Right lobe of liver (tissue), 6 donors: ENCODE measurements around the gene RNF225. TPM values are rescaled to one million over a fixed set of nuclear protein-coding genes. Genes with fewer than 3 reads are reported as not detected.

Experiments
- ATAC-seq, 4 donors: fragments of 200-7000 bp; cut with Tn5 transposase; one replicate each; pipeline ENCODE4 v1.9.1; 2020; ENCODE audit warnings: mild to moderate bottlenecking in 4 of 4, moderate library complexity in 4 of 4
- DNase-seq, 3 donors: peaks; one replicate each; pipeline ENCODE4 v3.0.0-alpha.2; 2020
- H3K27ac ChIP-seq, 3 donors: fragments of 200-600 bp; one replicate each; pipeline ENCODE4 v1.8.0; 2022
- H3K27me3 ChIP-seq, 2 donors: fragments of 200-600 bp; one replicate each; pipeline ENCODE4 v1.8.0; 2022
- H3K36me3 ChIP-seq, 4 donors: fragments of 200-600 bp; sonication (generic) in 1 of 4; one replicate each; pipeline versions ENCODE4 v1.5.1 to v1.8.0; 2017 to 2022; ENCODE audit warnings: control low read depth in 1 of 4
- H3K4me1 ChIP-seq, 4 donors: fragments of 200-600 bp; sonication (generic) in 1 of 4; one replicate each; pipeline versions ENCODE4 v1.5.1 to v1.8.0; 2017 to 2022; ENCODE audit warnings: control low read depth in 1 of 4
- H3K4me3 ChIP-seq, 3 donors: fragments of 200-600 bp; one replicate each; pipeline ENCODE4 v1.8.0; 2022
- H3K9me3 ChIP-seq, 4 donors: fragments of 200-600 bp; sonication (generic) in 1 of 4; one replicate each; pipeline versions ENCODE4 v1.5.1 to v1.8.0; 2017 to 2022; ENCODE audit warnings: control low read depth in 1 of 4
- POLR2A ChIP-seq: fragments of 450-650 bp; IDR thresholded peaks from one replicate; pipeline ENCODE4 v1.6.1; 2017; ENCODE audit warnings: antibody characterized with exemption, mild to moderate bottlenecking
- WGBS: methylation state at CpG from one replicate; pipeline ENCODE4 v1.1.6; 2018; ENCODE audit warnings: low coverage, low lambda C conversion rate; ENCODE audit not compliant: insufficient coverage; ENCODE audit errors: missing lambda C conversion rate; 5-methylcytosine and 5-hydroxymethylcytosine counted together
- intact Hi-C, 2 donors: fragments of 100-400 bp; cut with DNase I; formaldehyde crosslinking; loops; one replicate each; pipeline versions ENCODE4 v1.11.2 to v1.14.1; 2022
- total RNA-seq, 6 experiments: library from RNA; depleted of rRNA in 2 of 6; stranded (reverse); fragments of >200 nt in 2 of 6; fragmentation: NEBNext Ultra II Directional in 3 of 6; extraction: Animal tissue kit (Norgen Biotek cat#: 25700) in 3 of 6; gene quantifications; one replicate each; pipeline versions ENCODE4 v1.1.0 to v1.2.4, GENCODE V29; 2016 to 2023
- TF ChIP-seq, protein P1 (sequence below), 4 donors: fragments of 200-600 bp in 3 of 4; fragments of 450-650 bp in 1 of 4; IDR thresholded peaks; one replicate each; pipeline versions ENCODE4 v1.5.1 to v1.8.0; 2016 to 2022; ENCODE audit warnings: antibody characterized with exemption in 4 of 4, mild to moderate bottlenecking in 2 of 4
- donor health status: DM: no; HTN: yes; CAD: no.
- donor health status: DM: no; HTN: no; CAD: no.
- donor health status: DM: no; HTN: no; CAD: no.
- donor health status: DM: no; HTN: yes; CAD: no.
- donor health status: DM: no; HTN: yes; CAD: no.

The RNF225 gene
- total RNA-seq, 6 experiments from 2014 or later: not detected

- ATAC-seq: peak; percentile 61 to 82 (median 72)
These were observed 42.4 kb upstream of the RNF225 start, which contains the start of gene A1BG for GRCh38 chr19:58352760-58353671. Gene A1BG, minus strand, starts transcription at chr19:58353492. Its CDS starts 55 bp downstream, at chr19:58353437.

GRCh38 chr19:58353717-58354477, 41.6 kb upstream of the RNF225 start:
- Histone ChIP-seq H3K27me3 (no peaks in the 10 kb centered on the region), H3K36me3 (peaks cover 0 to 9% (median 0%) of the 10 kb centered on the region in 4 donors), H3K9me3 (no peaks in the 10 kb centered on the region), H3K4me1 (peaks cover 2 to 48% (median 18%) of the 10 kb centered on the region in 4 donors), H3K27ac (peak overlapping the region in 2 of 3 donors; percentile 44 to 72), H3K4me3 (peak overlapping the region in 2 of 3 donors; percentile 69 to 83)
- intact Hi-C loops: no loop called here
- WGBS: 56% methylated on average over 8 of the region's 15 CpGs
- DNase-seq: peak in 1 of 3 donors; percentile 24
- peak; percentile 3 to 20 (median 8) for ATAC-seq
- TF ChIP-seq POLR2A: no peak
- TF ChIP-seq, protein P1, sequence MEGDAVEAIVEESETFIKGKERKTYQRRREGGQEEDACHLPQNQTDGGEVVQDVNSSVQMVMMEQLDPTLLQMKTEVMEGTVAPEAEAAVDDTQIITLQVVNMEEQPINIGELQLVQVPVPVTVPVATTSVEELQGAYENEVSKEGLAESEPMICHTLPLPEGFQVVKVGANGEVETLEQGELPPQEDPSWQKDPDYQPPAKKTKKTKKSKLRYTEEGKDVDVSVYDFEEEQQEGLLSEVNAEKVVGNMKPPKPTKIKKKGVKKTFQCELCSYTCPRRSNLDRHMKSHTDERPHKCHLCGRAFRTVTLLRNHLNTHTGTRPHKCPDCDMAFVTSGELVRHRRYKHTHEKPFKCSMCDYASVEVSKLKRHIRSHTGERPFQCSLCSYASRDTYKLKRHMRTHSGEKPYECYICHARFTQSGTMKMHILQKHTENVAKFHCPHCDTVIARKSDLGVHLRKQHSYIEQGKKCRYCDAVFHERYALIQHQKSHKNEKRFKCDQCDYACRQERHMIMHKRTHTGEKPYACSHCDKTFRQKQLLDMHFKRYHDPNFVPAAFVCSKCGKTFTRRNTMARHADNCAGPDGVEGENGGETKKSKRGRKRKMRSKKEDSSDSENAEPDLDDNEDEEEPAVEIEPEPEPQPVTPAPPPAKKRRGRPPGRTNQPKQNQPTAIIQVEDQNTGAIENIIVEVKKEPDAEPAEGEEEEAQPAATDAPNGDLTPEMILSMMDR (IDR thresholded peaks at IDR 0.05): no peak

More at GRCh38 chr19:58352760-58353671, 42.4 kb upstream of the RNF225 start, which contains the start of gene A1BG:
- WGBS: 62% methylated on average over 6 of the region's 26 CpGs
- peaks cover 2 to 57% (median 23%) of the 10 kb centered on the region in 4 donors for H3K4me1 ChIP-seq
- H3K27ac ChIP-seq: peak within 1 kb of the TSS; percentile 41 to 72 (median 44)
- H3K9me3 ChIP-seq: no peaks in the 10 kb centered on the region
- DNase-seq: peak; percentile 85 to 90 (median 88)
- peak; percentile 45 for TF ChIP-seq POLR2A
- TF ChIP-seq, protein P1 (IDR thresholded peaks at IDR 0.05): no peak
- intact Hi-C loops: no loop called here
- peak within 1 kb of the TSS; percentile 69 to 83 (median 69) for H3K4me3 ChIP-seq
- H3K27me3 ChIP-seq: no peaks in the 10 kb centered on the region
- H3K36me3 ChIP-seq: peaks cover 0 to 9% (median 0%) of the 10 kb centered on the region in 4 donors

DNA sequence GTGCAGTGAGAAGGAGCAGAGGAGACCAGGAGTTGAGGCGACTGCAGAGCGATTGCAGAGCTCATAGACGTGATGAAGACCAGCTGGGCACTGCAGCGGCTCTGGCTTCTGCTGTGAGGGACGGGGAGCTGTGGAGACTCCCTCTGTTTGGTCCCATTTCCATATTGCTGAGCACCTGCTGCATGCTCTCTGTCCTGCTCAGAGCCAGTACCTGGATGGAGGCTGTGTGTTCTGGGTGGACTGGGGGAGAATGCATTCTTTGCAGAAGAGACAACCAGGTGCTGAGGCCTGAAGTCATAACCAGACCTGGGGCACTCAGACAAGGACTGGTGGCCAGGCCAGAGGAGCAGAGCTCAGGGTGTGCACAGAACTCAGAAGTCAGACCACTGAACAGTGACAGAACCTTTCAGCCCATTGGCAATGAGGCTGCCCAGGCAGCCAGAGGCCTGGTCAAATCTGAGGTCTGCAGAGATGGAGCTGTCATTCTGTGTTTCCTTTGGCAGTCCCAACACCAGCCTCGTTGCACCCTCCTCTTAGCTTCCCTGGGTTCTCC, 40.9 kb upstream of the RNF225 start:
- intact Hi-C loops: no loop called here
- Histone ChIP-seq H3K27me3 (no peaks in the 10 kb centered on the region), H3K4me1 (peaks cover 2 to 42% (median 16%) of the 10 kb centered on the region in 4 donors), H3K27ac (no peak overlapping the region), H3K9me3 (no peaks in the 10 kb centered on the region), H3K36me3 (peaks cover 0 to 9% (median 0%) of the 10 kb centered on the region in 4 donors), H3K4me3 (no peak overlapping the region)
- TF ChIP-seq POLR2A: no peak
- TF ChIP-seq, protein P1 (IDR thresholded peaks at IDR 0.05): no peak
- peak in 1 of 3 donors; percentile 12 for DNase-seq
- ATAC-seq: no peak
- WGBS: 33% methylated on average over 1 of the region's 6 CpGs

DNA sequence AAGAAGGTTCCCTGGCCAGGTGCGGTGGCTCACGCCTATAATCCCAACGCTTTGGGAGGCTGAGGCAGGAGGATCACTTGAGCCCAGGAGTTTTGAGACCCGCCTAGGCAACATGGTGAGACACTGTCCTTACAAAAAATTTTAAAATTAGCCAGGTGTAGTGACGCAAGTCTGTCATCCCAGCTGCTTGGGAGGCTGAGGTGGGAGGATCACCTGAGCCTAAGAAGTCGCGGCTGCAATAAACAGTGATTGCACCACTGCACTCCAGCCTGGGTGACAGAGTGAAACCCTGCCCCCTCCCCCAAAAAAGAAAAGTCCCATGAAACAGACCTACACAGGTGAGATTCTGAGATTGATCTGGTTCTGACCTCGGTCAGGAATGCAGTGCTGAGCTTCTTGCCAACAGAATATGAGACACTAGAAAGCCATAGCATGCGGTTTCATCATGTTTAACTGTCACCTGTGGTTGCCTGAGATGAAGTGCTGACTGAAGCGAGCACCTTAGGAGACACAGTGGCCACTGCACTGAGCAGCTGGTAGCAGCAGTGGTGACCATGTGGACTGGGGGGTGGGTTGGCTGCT, 40.1 kb upstream of the RNF225 start:
- no peak overlapping the region for H3K4me3 ChIP-seq
- H3K36me3 ChIP-seq: peaks cover 0 to 3% (median 0%) of the 10 kb centered on the region in 4 donors
- DNase-seq (peak in 1 of 3 donors; percentile 22), ATAC-seq (peak in 1 of 4 donors; percentile 15)
- H3K4me1 ChIP-seq: peaks cover 0 to 34% (median 15%) of the 10 kb centered on the region in 4 donors
- no peaks in the 10 kb centered on the region for H3K27me3 ChIP-seq
- TF ChIP-seq, protein P1 (IDR thresholded peaks at IDR 0.05): no peak
- TF ChIP-seq POLR2A: no peak
- WGBS: 51% methylated on average over 7 of the region's 10 CpGs
- intact Hi-C loops: no loop called here
- H3K9me3 ChIP-seq: no peaks in the 10 kb centered on the region
- no peak overlapping the region for H3K27ac ChIP-seq
